HEK293 (cell line): ENCODE data around the gene ALDH9A1.

Source experiments
- HIC1 ChIP-seq: fragments of 450-650 bp; formaldehyde crosslinking; IDR thresholded peaks from 2 replicates; pipeline ENCODE4 v1.5.1; 2016; ENCODE audit warnings: missing biosample characterization, missing genetic modification characterization
- PRDM1 ChIP-seq: fragments of 450-650 bp; formaldehyde crosslinking; IDR thresholded peaks from 2 replicates; pipeline ENCODE4; 2016; ENCODE audit warnings: missing biosample characterization, missing genetic modification characterization
- REPIN1 ChIP-seq: fragments of 450-650 bp; formaldehyde crosslinking; IDR thresholded peaks from 2 replicates; pipeline ENCODE4 v1.5.1; 2017; ENCODE audit warnings: missing biosample characterization, missing genetic modification characterization, low read depth
- SCRT2 ChIP-seq: fragments of 450-650 bp; formaldehyde crosslinking; IDR thresholded peaks from 2 replicates; pipeline ENCODE4 v1.5.1; 2016; ENCODE audit warnings: missing biosample characterization, missing genetic modification characterization
- ZEB2 ChIP-seq: fragments of 450-650 bp; formaldehyde crosslinking; IDR thresholded peaks from 2 replicates; pipeline ENCODE4 v1.5.1; 2016; ENCODE audit warnings: missing biosample characterization, missing genetic modification characterization
- ZNF146 ChIP-seq: fragments of 450-650 bp; formaldehyde crosslinking; IDR thresholded peaks from 2 replicates; pipeline ENCODE4 v1.5.1; 2016; ENCODE audit warnings: missing biosample characterization, missing genetic modification characterization
- ZNF211 ChIP-seq: fragments of 450-650 bp; formaldehyde crosslinking; IDR thresholded peaks from 2 replicates; pipeline ENCODE4 v1.5.1; 2016; ENCODE audit warnings: low read depth, missing biosample characterization, missing genetic modification characterization
- ZNF266 ChIP-seq: fragments of 450-650 bp; formaldehyde crosslinking; IDR thresholded peaks from 2 replicates; pipeline ENCODE4 v1.5.1; 2016; ENCODE audit warnings: missing biosample characterization, missing genetic modification characterization, low read depth
- ZNF433 ChIP-seq: fragments of 450-650 bp; formaldehyde crosslinking; IDR thresholded peaks from 2 replicates; pipeline ENCODE4 v1.5.1; 2016; ENCODE audit warnings: missing biosample characterization, missing genetic modification characterization, low read depth
- ZNF488 ChIP-seq: fragments of 450-650 bp; formaldehyde crosslinking; IDR thresholded peaks from 2 replicates; pipeline ENCODE4 v1.5.1; 2016; ENCODE audit warnings: missing biosample characterization, missing genetic modification characterization
- ZNF513 ChIP-seq: fragments of 450-650 bp; IDR thresholded peaks from 2 replicates; pipeline ENCODE4 v1.5.1; 2018; ENCODE audit warnings: missing biosample characterization, missing genetic modification characterization
- ZNF571 ChIP-seq: fragments of 450-650 bp; formaldehyde crosslinking; IDR thresholded peaks from 2 replicates; pipeline ENCODE4 v1.5.0; 2017; ENCODE audit warnings: missing biosample characterization, missing genetic modification characterization
- ZNF610 ChIP-seq: fragments of 450-650 bp; formaldehyde crosslinking; IDR thresholded peaks from 2 replicates; pipeline ENCODE4 v1.5.1; 2016; ENCODE audit warnings: missing biosample characterization, missing genetic modification characterization, borderline replicate concordance
- ZNF654 ChIP-seq: fragments of 450-650 bp; formaldehyde crosslinking; IDR thresholded peaks from 2 replicates; pipeline ENCODE4 v1.5.1; 2016; ENCODE audit warnings: low read depth, missing biosample characterization, missing genetic modification characterization
- ZNF785 ChIP-seq: fragments of 450-650 bp; formaldehyde crosslinking; IDR thresholded peaks from 2 replicates; pipeline ENCODE4 v1.5.1; 2016; ENCODE audit warnings: missing biosample characterization, missing genetic modification characterization
- TF ChIP-seq, protein P1 (sequence below): fragments of 450-650 bp; formaldehyde crosslinking; IDR thresholded peaks from 2 replicates; pipeline ENCODE4 v1.5.1; 2016; ENCODE audit warnings: missing biosample characterization, missing genetic modification characterization
- TF ChIP-seq, protein P2 (sequence below): fragments of 450-650 bp; formaldehyde crosslinking; IDR thresholded peaks from 2 replicates; pipeline ENCODE4 v1.5.0; 2017; ENCODE audit warnings: missing biosample characterization, missing genetic modification characterization, borderline replicate concordance
- TF ChIP-seq, protein P3 (sequence below): fragments of 450-650 bp; formaldehyde crosslinking; conservative IDR thresholded peaks from 2 replicates; pipeline ENCODE4 v1.5.1; 2016; ENCODE audit warnings: low read depth, missing biosample characterization, missing genetic modification characterization
- TF ChIP-seq, protein P4 (sequence below): IDR thresholded peaks from 2 replicates; pipeline ENCODE4 v1.6.1; 2011; ENCODE audit warnings: mild to moderate bottlenecking, low read depth, low read length, borderline replicate concordance

ALDH9A1 gene

DNA sequence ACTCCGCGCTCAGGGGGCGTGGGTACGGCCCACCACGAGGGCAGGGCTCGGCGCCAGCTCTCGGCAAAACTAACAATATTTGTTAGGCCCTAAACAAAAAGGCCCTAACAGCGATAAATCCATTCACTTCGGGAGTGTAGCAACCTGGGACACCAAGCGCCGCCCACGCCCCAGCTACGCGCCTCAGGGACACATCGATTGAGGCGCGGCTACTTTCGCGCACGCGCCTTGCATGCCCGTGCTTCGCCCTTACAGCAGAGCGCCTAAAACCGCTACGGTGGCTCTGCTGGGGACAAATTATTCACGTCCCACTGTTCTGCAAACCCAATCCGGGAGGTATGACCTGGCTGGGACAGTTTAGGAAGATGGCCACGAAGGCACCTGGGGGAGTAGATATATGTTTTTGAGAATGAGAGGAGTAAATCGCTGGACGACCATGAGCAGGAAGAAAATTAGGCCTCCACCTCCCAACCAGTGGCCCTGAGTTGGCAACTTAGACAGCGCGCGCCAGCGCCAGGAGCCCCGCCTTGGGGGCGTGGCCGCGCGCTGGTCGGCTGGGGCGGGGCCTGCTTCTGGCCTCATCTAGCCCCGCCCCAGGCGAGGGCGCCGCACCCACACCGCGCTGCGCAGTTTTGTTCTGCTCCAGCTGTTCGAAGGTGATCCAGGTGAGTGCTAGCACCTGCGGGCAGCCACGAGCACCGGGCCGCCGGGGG lies 67.6 kb downstream of the ALDH9A1 start, which contains the start of gene MGST3 (continued):
- TF ChIP-seq HIC1 (no peak), REPIN1 (no peak), PRDM1 (tag by site-specific recombination) (no peak), ZNF571 (no peak), ZNF266 (tag by site-specific recombination) (no peak), ZNF146 (tag by site-specific recombination) (no peak), ZNF488 (tag by site-specific recombination) (no peak), SCRT2 (no peak; the same call in 1 of the 2 replicates), ZNF211 (no peak), ZNF433 (tag by site-specific recombination) (no peak), ZNF513 (tag by site-specific recombination) (no peak), ZNF610 (peak; percentile 89), ZEB2 (tag by site-specific recombination) (peak; percentile 94; the same call in 1 of the 2 replicates), ZNF654 (no peak), ZNF785 (tag by site-specific recombination) (no peak)
- TF ChIP-seq, protein P1, sequence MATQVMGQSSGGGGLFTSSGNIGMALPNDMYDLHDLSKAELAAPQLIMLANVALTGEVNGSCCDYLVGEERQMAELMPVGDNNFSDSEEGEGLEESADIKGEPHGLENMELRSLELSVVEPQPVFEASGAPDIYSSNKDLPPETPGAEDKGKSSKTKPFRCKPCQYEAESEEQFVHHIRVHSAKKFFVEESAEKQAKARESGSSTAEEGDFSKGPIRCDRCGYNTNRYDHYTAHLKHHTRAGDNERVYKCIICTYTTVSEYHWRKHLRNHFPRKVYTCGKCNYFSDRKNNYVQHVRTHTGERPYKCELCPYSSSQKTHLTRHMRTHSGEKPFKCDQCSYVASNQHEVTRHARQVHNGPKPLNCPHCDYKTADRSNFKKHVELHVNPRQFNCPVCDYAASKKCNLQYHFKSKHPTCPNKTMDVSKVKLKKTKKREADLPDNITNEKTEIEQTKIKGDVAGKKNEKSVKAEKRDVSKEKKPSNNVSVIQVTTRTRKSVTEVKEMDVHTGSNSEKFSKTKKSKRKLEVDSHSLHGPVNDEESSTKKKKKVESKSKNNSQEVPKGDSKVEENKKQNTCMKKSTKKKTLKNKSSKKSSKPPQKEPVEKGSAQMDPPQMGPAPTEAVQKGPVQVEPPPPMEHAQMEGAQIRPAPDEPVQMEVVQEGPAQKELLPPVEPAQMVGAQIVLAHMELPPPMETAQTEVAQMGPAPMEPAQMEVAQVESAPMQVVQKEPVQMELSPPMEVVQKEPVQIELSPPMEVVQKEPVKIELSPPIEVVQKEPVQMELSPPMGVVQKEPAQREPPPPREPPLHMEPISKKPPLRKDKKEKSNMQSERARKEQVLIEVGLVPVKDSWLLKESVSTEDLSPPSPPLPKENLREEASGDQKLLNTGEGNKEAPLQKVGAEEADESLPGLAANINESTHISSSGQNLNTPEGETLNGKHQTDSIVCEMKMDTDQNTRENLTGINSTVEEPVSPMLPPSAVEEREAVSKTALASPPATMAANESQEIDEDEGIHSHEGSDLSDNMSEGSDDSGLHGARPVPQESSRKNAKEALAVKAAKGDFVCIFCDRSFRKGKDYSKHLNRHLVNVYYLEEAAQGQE (tag by site-specific recombination): no peak
- TF ChIP-seq, protein P2, sequence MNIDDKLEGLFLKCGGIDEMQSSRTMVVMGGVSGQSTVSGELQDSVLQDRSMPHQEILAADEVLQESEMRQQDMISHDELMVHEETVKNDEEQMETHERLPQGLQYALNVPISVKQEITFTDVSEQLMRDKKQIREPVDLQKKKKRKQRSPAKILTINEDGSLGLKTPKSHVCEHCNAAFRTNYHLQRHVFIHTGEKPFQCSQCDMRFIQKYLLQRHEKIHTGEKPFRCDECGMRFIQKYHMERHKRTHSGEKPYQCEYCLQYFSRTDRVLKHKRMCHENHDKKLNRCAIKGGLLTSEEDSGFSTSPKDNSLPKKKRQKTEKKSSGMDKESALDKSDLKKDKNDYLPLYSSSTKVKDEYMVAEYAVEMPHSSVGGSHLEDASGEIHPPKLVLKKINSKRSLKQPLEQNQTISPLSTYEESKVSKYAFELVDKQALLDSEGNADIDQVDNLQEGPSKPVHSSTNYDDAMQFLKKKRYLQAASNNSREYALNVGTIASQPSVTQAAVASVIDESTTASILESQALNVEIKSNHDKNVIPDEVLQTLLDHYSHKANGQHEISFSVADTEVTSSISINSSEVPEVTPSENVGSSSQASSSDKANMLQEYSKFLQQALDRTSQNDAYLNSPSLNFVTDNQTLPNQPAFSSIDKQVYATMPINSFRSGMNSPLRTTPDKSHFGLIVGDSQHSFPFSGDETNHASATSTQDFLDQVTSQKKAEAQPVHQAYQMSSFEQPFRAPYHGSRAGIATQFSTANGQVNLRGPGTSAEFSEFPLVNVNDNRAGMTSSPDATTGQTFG (tag by site-specific recombination): no peak
- TF ChIP-seq, protein P3, sequence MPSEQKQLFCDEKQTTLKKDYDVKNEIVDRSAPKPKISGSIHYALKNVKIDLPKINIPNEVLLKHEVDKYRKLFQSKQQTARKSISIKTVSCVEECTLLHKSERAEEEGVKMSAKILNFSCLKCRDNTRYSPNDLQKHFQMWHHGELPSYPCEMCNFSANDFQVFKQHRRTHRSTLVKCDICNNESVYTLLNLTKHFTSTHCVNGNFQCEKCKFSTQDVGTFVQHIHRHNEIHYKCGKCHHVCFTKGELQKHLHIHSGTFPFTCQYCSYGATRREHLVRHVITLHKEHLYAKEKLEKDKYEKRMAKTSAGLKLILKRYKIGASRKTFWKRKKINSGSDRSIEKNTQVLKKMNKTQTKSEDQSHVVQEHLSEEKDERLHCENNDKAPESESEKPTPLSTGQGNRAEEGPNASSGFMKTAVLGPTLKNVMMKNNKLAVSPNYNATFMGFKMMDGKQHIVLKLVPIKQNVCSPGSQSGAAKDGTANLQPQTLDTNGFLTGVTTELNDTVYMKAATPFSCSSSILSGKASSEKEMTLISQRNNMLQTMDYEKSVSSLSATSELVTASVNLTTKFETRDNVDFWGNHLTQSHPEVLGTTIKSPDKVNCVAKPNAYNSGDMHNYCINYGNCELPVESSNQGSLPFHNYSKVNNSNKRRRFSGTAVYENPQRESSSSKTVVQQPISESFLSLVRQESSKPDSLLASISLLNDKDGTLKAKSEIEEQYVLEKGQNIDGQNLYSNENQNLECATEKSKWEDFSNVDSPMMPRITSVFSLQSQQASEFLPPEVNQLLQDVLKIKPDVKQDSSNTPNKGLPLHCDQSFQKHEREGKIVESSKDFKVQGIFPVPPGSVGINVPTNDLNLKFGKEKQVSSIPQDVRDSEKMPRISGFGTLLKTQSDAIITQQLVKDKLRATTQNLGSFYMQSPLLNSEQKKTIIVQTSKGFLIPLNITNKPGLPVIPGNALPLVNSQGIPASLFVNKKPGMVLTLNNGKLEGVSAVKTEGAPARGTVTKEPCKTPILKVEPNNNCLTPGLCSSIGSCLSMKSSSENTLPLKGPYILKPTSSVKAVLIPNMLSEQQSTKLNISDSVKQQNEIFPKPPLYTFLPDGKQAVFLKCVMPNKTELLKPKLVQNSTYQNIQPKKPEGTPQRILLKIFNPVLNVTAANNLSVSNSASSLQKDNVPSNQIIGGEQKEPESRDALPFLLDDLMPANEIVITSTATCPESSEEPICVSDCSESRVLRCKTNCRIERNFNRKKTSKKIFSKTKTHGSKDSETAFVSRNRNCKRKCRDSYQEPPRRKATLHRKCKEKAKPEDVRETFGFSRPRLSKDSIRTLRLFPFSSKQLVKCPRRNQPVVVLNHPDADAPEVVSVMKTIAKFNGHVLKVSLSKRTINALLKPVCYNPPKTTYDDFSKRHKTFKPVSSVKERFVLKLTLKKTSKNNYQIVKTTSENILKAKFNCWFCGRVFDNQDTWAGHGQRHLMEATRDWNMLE: peak; percentile 45; the same call in 1 of the 2 replicates
- TF ChIP-seq, protein P4, sequence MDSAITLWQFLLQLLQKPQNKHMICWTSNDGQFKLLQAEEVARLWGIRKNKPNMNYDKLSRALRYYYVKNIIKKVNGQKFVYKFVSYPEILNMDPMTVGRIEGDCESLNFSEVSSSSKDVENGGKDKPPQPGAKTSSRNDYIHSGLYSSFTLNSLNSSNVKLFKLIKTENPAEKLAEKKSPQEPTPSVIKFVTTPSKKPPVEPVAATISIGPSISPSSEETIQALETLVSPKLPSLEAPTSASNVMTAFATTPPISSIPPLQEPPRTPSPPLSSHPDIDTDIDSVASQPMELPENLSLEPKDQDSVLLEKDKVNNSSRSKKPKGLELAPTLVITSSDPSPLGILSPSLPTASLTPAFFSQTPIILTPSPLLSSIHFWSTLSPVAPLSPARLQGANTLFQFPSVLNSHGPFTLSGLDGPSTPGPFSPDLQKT: no peak
